ENCODE measurements around the gene ZFYVE28.

DNA sequence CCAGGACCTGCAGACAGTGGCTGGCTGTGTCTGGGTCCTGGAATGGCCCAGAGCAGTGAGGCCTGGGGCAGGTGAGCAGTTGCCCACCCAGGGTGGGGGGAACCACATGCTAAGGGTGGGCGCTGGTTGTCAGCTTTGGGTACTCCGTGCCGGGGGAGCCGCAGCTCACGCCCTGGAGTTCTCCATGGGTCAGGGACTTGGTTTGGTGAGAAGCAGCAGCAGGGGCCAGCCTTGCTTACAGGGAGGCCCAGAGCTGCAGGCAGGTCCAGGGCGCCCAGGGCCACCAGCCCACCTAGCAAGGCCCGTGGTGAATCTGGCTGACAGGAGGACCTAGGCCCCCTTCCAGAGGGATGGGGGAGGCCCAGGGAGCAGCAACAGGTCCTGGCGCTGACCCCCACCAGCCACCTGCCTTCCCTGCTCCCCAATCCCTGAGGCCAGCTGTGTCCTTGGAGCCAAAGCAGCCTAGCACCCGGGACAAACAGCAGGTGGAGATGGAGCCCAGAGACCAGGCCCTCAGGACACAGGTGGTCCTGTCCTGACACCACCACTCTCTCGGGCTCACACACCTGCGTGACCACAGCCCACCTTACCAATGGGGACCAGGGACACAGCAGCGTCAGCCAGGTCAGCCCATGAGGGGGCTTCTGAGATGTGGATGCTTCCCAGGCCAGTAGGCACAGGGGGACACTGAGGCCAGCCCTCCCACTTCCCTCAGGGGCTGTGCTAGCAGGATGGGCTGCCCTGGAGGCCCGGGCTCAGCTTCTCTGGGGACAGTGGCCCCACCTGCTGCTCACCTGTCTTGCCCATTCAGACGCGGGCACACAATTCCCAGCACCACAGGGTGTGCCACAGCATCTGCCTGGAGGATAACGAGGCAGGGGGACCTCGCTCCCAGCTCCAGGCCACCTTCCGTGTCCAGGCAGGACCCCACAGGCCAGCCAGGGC, 160.1 kb downstream of the ZFYVE28 start:
- TF ChIP-seq, protein P1, sequence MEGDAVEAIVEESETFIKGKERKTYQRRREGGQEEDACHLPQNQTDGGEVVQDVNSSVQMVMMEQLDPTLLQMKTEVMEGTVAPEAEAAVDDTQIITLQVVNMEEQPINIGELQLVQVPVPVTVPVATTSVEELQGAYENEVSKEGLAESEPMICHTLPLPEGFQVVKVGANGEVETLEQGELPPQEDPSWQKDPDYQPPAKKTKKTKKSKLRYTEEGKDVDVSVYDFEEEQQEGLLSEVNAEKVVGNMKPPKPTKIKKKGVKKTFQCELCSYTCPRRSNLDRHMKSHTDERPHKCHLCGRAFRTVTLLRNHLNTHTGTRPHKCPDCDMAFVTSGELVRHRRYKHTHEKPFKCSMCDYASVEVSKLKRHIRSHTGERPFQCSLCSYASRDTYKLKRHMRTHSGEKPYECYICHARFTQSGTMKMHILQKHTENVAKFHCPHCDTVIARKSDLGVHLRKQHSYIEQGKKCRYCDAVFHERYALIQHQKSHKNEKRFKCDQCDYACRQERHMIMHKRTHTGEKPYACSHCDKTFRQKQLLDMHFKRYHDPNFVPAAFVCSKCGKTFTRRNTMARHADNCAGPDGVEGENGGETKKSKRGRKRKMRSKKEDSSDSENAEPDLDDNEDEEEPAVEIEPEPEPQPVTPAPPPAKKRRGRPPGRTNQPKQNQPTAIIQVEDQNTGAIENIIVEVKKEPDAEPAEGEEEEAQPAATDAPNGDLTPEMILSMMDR (IDR thresholded peaks at IDR 0.05 in 2 of 3, conservative IDR thresholded peaks at IDR 0.05 in 1 of 3; ENCODE audit: control insufficient read depth in 2 of 3, extremely low read depth in 1 of 3, insufficient read depth in 1 of 3, low read depth in 3 of 3, low read length in 3 of 3) = no peak
- TF ChIP-seq SP1 (IDR thresholded peaks at IDR 0.05; ENCODE audit: low read depth, low read length) (no peak), EP300 (IDR thresholded peaks at IDR 0.05; ENCODE audit: borderline replicate concordance in 1 of 2, control insufficient read depth in 1 of 2, low read depth in 2 of 2, low read length in 2 of 2) (no peak), RCOR1 (conservative IDR thresholded peaks at IDR 0.05; ENCODE audit: low read depth, low read length) (no peak), EZH2 (IDR thresholded peaks at IDR 0.05; ENCODE audit: borderline replicate concordance, control insufficient read depth, low read depth, low read length) (no peak), CHD2 (IDR thresholded peaks at IDR 0.05; ENCODE audit: borderline replicate concordance, low read depth, low read length) (no peak), KAT2A (conservative IDR thresholded peaks at IDR 0.05; ENCODE audit: control insufficient read depth, low read depth, low read length) (no peak)

Measured in GM12878 (cell line).